MM.1S (cell line): ENCODE data around the gene GALNT12.

Experiments
- CTCF ChIP-seq: fragments of 300-600 bp; sonication (generic); IDR thresholded peaks from 2 replicates; pipeline ENCODE4 v1.5.1; 2016; ENCODE audit warnings: antibody characterized with exemption, low read length, mixed read lengths
- EZH2 ChIP-seq: fragments of 300-600 bp; sonication (generic); optimal IDR thresholded peaks from 2 replicates; pipeline ENCODE3; 2017; ENCODE audit warnings: low read depth, mild to moderate bottlenecking, antibody characterized with exemption, low read length, mixed read lengths
- EZH2phosphoT487 ChIP-seq: fragments of 300-600 bp; sonication (generic); IDR thresholded peaks from 2 replicates; pipeline ENCODE4 v1.6.1; 2018; ENCODE audit warnings: antibody characterized with exemption, low read length

- no peak for TF ChIP-seq CTCF
- TF ChIP-seq EZH2: no peak
- no peak for TF ChIP-seq EZH2phosphoT487
Measured at GRCh38 chr9:98834386-98834785, 26.9 kb downstream of the GALNT12 start.
